ENCODE data around the gene OTULINL. TPM values are rescaled to one million over a fixed set of nuclear protein-coding genes. Genes with fewer than 3 reads are reported as not detected.

Gene OTULINL
- total RNA-seq, 1 donor from 2014 or later, result 3.8 TPM

DNA sequence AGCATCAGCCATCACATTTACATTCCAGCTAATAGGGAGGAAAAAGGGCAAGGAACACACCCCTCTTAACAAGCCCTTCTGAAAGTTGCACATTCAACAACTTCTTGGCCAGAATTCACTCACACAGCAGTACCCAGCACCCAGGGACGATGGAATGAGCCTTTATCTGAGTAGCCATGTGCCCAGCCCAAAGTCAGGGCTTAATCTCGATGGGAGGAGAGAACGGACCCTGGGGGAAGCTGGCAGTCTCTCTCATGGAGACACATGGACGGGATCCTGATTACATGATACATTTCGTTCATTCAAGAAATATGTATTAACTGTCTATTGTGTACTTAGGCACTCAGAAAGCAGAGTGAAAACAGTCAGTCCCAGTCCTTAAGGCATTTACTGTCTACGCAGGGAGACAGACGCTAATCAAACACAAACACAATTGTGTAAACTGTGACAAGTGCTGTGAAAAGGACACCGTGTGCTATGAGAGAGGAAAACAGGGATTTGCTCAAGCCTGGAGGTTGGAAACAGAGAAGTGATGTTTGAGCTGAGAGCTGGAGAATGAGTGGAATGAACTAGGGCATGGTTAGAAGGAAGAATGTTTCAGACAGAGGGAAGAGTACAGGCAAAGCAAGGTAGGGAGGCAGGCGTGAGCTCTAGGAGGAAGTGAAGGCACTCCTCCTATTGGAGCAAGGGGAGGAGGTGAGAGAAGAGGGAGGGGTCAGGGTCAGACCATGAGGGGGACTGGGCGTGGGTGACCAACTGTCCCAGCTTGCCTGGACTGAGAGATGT is 7.4 kb downstream of the OTULINL start:
- Mint-ChIP-seq H3K4me3 (no peak overlapping the region), H3K27me3 (ENCODE audit: low read depth) (peaks cover 59% of the 10 kb centered on the region), H3K4me1 (no peaks in the 10 kb centered on the region), H3K27ac (no peak overlapping the region), H3K9me3 (peaks cover 4% of the 10 kb centered on the region), H3K36me3 (no peaks in the 10 kb centered on the region)
- no peak for TF ChIP-seq CTCF (IDR thresholded peaks at IDR 0.05; ENCODE audit: unreplicated experiment)
- DNase-seq (ENCODE audit: low spot score in 2 of 2, unreplicated experiment in 2 of 2), result no peak

GRCh38 chr5:14590949-14591348 is 9.4 kb downstream of the OTULINL start:
- no peak for TF ChIP-seq CTCF (IDR thresholded peaks at IDR 0.05; ENCODE audit: unreplicated experiment)
- Mint-ChIP-seq H3K36me3 (no peaks in the 10 kb centered on the region), H3K27ac (no peak overlapping the region), H3K4me1 (no peaks in the 10 kb centered on the region), H3K9me3 (no peaks in the 10 kb centered on the region), H3K27me3 (ENCODE audit: low read depth) (peaks cover 40% of the 10 kb centered on the region), H3K4me3 (no peak overlapping the region)
- no peak for DNase-seq (ENCODE audit: low spot score in 2 of 2, unreplicated experiment in 2 of 2)

DNA sequence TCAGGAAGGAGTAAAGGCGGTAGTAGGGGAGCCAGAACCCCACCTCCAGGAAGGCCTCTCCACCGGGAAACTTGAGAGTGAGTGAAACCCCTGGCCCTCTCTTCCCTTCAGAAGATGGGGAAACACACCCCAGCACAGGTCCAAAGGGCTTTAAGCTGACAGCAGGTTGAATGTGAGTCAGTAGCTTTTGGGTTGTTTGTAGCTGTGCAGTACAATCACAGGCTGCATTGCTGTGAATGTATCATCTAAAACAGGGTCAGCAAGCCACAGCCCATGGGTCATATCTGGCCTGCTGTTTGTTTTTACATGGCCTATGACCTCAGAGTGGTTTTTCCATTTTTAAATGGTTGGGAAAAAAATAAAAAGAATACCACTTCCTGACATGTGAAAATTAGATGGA is 10.0 kb downstream of the OTULINL start:
- Mint-ChIP-seq H3K36me3 (no peaks in the 10 kb centered on the region), H3K4me3 (no peak overlapping the region), H3K27ac (no peak overlapping the region), H3K9me3 (no peaks in the 10 kb centered on the region), H3K27me3 (ENCODE audit: low read depth) (peaks cover 34% of the 10 kb centered on the region), H3K4me1 (no peaks in the 10 kb centered on the region)
- TF ChIP-seq CTCF (IDR thresholded peaks at IDR 0.05; ENCODE audit: unreplicated experiment), result no peak
- DNase-seq (ENCODE audit: low spot score in 2 of 2, unreplicated experiment in 2 of 2), result no peak

- H3K4me1 Mint-ChIP-seq, result no peaks in the 10 kb centered on the region
- H3K36me3 Mint-ChIP-seq, result no peaks in the 10 kb centered on the region
- no peak overlapping the region for H3K27ac Mint-ChIP-seq
- H3K4me3 Mint-ChIP-seq, result no peak overlapping the region
- no peak for TF ChIP-seq CTCF (IDR thresholded peaks at IDR 0.05; ENCODE audit: unreplicated experiment)
- H3K27me3 Mint-ChIP-seq (ENCODE audit: low read depth), result peaks cover 19% of the 10 kb centered on the region
- DNase-seq (ENCODE audit: low spot score in 2 of 2, unreplicated experiment in 2 of 2), result no peak
- H3K9me3 Mint-ChIP-seq, result no peaks in the 10 kb centered on the region
Observed at GRCh38 chr5:14593326-14594021, 11.9 kb downstream of the OTULINL start.

DNA sequence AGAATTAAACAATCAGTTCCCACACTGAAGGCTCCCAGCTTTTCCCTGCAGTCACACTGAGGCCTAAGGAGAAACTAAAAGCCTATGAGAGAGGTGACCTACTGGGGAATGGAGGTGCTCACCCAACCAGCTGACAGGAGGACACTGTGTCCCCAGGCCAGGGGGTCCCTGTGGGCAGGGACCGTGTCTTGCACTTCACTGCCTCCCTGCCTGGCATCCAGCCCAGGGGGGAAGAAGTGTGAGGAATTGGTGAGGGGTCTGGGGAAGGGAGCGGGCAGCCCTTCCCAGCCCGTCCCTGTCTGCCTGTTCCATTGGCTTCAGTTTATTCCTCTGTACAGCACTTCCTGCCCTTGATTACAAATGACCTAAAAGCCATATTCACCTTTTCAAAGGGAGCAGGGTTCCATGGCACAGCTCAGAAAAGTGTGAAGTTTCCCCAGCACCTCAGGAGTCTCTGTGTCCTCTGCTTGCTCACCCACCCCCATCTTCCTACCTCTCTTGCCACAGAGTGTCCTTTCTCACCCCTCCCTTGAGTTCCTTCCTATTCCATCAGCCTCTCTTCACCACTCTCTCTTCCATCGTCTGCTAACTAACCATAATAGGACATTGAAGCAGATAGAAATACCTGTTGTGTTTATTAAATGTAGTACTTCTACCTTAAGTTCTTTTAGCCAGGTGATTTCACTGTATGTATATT is 12.9 kb downstream of the OTULINL start:
- H3K4me1 Mint-ChIP-seq, result no peaks in the 10 kb centered on the region
- TF ChIP-seq CTCF (IDR thresholded peaks at IDR 0.05; ENCODE audit: unreplicated experiment), result no peak

More for the DNA sequence above, 12.9 kb downstream of the OTULINL start:
- no peak overlapping the region for H3K27ac Mint-ChIP-seq
- no peak for DNase-seq (ENCODE audit: low spot score in 2 of 2, unreplicated experiment in 2 of 2)
- no peaks in the 10 kb centered on the region for H3K36me3 Mint-ChIP-seq
- no peaks in the 10 kb centered on the region for H3K9me3 Mint-ChIP-seq
- no peak overlapping the region for H3K4me3 Mint-ChIP-seq
- H3K27me3 Mint-ChIP-seq (ENCODE audit: low read depth), result peaks cover 12% of the 10 kb centered on the region

All from mesothelial cell of epicardium (in vitro differentiated cells).